Measurements from ENCODE around the gene NRG3. TPM values are rescaled to one million over a fixed set of nuclear protein-coding genes. Genes with fewer than 3 reads are reported as not detected.

NRG3 gene
- total RNA-seq, 1 donor from 2014 or later, result 10.7 TPM

- peak in 1 of 2 donors; percentile 78 for DNase-seq (ENCODE audit: low read depth in 2 of 2)
These were observed 516.1 kb downstream of the NRG3 start for GRCh38 chr10:82390866-82391658.

- DNase-seq (ENCODE audit: low read depth in 2 of 2), result no peak
These were observed 517.0 kb downstream of the NRG3 start for GRCh38 chr10:82391971-82392370.

DNA sequence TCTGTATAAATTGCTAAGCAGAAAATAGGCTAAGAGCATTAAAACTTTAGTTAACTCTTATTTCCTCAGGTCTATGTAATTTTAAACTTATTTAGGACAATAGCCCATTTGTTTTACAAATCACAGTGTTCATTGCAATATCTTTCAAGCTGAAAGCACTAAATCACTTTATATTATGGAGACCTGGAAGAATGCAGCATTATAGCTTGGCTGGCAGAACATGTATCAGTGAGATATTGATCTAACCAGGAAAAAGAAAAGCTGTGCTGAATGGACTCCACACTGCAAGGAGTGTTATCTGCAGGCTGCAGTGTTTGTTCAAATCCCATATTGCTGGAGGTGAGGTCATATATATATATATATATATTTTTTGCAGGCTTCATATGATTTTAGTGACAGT is 517.5 kb downstream of the NRG3 start:
- DNase-seq (ENCODE audit: low read depth in 2 of 2), result peak in 1 of 2 donors; percentile 12

DNA sequence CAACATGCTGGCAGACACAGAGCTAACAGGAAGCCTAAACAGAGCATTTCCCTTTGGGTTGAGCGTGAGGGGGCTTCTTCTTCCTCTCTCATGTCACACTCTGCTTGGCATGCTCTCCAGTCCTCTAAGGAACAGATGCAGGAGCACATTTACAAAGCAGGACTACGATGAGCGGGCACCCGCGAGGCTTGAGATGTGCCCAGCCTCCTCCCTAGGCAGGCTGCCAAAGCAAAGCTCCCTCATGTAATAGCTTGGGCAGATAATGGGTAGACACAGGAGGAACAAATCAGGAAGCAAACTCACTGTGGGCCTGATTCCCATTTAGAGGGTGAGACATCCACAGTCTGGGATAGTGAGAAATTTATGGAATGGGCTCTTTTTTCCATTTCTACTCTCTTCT is 519.1 kb downstream of the NRG3 start:
- peak in 1 of 2 donors; percentile 15 for DNase-seq (ENCODE audit: low read depth in 2 of 2)

GRCh38 chr10:82394987-82395386 is 520.0 kb downstream of the NRG3 start:
- no peak for DNase-seq (ENCODE audit: low read depth in 2 of 2)

DNA sequence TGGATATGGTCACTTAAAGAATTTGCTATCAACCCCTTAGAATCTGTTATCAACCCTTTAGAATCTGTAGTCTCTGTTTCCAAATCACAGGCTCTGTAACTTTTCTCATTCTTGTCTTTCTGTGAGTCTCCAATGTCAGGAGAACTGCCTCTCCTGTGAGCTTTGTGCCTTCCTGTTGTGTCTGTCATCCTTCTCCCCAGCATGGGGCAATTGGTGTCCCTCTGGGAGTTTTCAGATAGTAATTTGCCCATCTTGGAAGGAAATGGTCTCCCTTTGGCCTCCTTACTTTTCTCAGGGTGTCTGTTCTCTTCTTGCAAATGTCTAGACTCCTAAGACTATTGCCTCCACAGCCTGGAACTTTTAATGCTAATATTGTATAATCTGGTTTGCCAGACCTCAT is 521.9 kb downstream of the NRG3 start:
- DNase-seq (ENCODE audit: low read depth in 2 of 2), result no peak

DNA sequence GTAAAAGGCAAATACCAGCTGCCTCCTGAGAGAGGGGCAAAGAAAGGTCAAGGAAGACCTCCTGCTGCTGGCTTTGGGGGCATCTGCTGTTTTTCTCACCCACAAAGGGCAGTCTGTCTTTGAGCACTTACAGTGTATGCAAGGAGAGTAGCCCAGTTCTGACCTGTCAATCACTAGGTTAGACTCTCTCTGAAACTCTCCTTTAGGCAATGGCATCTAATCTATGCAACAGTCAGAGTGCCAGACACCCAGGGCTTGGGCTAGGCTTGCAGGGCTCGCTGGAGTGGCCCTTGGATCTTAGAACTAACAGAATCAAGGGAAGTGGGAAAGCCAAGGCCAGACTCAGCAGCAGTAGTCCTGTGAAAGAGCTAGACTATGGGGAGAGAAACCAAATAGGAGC is 522.9 kb downstream of the NRG3 start:
- no peak for DNase-seq (ENCODE audit: low read depth in 2 of 2)

GRCh38 chr10:82399850-82400249 is 524.9 kb downstream of the NRG3 start:
- DNase-seq (ENCODE audit: low read depth in 2 of 2), result no peak

- DNase-seq (ENCODE audit: low read depth in 2 of 2), result no peak
These were observed 525.8 kb downstream of the NRG3 start for GRCh38 chr10:82400841-82401240.

DNA sequence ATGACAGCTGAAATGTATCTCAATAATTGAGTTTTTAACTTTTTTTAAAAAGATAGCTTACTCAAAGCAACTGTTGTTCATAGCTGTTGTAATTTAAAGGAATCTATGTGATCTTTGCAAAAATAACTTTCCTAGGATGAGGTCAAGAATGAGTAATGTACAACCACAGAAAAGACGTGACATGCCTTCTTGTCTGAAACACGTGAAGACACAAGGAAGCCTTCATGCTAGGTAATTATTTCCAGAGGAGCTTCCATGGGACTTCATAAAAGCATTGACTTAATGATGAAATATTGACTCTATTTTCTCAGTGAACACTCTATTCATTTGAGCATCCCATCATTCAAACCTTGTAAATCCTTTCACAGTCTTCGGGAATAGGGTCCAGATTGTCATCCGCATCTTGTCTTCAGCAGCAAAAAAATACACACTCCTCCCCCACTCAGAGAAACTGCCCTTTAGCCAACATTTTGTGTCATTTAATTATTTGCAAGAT is 528.0 kb downstream of the NRG3 start:
- no peak for DNase-seq (ENCODE audit: low read depth in 2 of 2)

- no peak for DNase-seq (ENCODE audit: low read depth in 2 of 2)
These were observed 534.7 kb downstream of the NRG3 start for GRCh38 chr10:82409671-82410070.

DNA sequence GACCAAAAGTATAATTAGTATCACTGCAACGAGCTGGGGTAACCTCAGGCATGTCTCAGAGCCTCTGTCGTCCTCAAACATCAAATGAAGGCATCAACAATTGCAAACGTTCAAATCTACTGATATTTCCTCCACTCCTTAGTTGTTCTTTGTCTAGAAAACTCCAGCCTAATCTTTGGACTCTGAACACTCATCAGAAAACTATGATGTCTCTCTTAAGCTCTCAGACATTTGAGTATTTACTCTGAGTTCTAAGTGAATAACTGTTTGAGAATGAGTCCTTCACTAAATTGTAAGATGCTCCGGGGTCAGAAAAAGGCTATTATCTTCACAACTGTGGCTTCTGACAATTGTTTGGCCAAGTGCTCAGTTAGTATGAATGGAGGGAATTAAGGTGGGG is 536.4 kb downstream of the NRG3 start:
- DNase-seq (ENCODE audit: low read depth in 2 of 2), result no peak

DNA sequence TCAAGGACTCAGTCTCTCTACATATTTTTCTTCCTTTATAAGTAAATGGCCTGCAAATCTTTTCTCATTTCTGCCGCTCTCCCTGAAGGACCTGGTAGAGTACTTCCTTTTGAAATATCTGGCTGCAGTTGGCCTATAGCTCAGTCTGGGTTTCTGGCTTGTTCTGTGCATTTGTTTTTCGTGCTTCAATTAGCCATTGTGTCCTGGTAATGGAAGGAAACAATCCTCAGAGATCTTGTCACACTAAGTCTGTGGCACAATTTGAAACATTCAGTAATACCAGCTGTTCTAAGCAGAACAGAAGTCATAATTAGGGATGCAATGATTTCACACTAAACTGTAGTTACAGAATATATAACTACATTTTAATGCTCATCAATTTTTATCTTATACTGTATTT is 545.0 kb downstream of the NRG3 start:
- no peak for DNase-seq (ENCODE audit: low read depth in 2 of 2)

DNA sequence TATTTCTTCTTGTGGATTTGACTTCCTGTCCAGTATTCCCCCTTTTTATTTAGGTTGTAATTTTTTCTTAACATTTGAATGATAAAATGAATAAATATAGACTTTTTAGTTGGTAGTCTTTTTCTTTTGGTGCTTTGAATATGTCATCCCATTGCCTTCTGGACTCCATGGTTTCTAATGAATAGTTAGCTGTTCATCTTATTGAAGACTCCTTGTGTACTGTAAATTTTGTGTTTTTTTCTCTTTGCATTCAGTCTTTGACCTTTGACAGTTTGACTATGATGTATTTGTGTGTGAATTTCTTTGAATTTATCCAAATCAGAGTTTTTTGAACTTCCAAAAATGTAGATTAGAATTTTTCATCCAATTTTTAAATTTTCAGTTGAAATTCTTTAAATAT is 554.3 kb downstream of the NRG3 start:
- no peak for DNase-seq (ENCODE audit: low read depth in 2 of 2)

DNA sequence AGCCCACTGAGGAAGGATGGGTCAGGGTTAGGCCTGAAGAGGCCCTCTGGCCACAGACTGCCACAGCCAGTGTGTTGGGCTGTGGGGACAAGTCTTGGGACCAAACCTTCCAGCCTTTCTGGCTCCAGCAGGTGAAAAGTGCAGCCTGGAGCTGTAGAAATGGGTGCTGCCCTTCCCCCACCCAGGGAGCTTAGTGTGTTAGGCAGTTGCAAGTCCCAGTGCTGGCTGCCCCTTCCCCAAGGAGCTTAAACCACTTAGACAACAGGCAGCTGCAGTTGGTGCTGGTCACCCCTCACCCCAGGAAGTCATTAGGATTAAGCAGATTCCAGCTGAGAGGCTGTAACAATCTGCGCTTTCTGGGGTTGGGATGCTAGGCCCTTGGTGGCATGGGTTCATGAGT is 563.3 kb downstream of the NRG3 start:
- DNase-seq (ENCODE audit: low read depth in 2 of 2), result no peak

- peak in 1 of 2 donors; percentile 12 for DNase-seq (ENCODE audit: low read depth in 2 of 2)
These were observed 565.8 kb downstream of the NRG3 start for GRCh38 chr10:82440775-82441174.

DNA sequence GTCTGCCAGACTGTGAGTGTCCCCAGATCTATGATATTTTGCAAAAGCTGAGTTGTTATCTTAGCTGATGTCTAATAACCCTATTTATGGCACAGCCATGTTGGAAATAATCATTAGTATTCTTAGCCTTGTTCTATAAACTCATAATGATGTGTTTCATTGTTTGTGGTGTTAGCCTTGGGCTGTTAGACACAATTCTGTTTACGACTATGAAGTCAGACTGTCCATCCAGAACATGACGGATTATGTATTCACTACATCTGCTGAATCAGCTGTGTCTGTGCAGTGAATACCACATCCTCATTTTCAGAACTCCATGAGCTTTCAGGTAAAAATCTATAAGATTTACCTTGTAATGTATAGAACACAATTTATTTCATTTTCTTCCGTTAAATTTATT is 577.1 kb downstream of the NRG3 start:
- no peak for DNase-seq (ENCODE audit: low read depth in 2 of 2)

DNA sequence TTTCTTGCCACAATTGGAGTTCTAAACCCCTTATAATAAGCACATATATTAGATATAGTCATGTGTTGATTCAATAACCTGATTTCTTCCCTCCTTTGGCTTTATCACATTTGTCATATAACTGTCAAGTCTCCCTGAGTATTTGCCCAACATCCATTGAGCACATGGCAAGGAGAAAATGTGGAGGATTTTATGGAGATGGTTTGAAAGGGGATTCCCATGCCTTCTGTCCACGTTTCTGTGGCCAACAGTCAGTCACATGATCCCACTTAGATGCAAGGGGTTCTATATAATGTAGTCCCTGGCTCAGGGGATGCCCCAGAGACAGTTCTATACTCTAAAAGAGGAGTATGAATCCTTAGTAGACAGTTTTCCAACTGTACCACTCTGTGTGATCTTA is 577.7 kb downstream of the NRG3 start:
- DNase-seq (ENCODE audit: low read depth in 2 of 2), result no peak

DNA sequence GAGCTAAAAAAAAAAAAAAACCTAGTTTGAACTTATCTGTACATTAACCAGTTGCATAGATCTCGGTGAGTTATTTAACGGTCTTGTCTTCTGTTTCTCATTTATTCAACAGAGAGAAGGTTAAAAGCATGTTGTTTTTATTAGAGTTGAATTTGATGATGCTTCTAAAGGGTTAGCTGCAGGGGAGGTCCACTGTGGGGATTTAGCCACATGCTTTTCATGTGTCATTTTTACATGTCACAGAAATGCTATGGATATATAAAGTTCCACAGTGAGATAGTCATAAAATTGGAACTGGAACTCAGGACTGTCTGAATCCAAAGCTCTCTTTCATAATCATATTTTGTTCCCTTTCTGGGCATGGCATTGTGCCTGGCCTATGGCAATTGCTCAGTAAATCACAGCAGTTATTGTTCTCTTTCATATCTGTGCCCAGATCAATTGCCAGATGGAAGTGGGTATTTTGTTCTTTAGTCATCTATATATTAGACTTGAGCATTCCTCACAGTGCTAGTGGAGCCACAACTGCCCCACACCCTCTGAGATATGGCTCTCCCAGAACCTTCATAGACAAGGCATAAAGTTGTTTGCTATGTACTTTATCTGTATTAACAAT is 578.8 kb downstream of the NRG3 start:
- no peak for DNase-seq (ENCODE audit: low read depth in 2 of 2)

GRCh38 chr10:82462910-82463551 is 588.0 kb downstream of the NRG3 start:
- no peak for DNase-seq (ENCODE audit: low read depth in 2 of 2)

DNA sequence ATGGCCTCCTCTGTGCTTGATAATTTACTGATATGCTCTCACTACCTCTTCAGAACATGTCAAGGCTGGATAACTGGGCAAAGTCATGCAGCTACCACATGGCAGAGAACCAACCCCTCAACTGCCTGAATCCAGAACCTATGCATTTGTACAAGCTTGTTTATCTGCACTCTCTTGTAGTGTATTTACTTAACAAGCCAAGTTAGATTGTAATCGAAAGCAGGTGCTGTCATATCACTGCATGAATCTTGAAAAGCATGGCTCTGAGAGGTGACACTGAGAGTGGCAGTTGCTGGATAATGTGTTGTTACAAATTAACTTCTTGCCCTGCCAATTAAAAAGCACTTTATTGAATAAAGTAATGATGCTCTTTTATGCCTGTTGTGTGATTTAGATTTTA is 588.6 kb downstream of the NRG3 start:
- no peak for DNase-seq (ENCODE audit: low read depth in 2 of 2)

- no peak for DNase-seq (ENCODE audit: low read depth in 2 of 2)
These were observed 589.3 kb downstream of the NRG3 start for GRCh38 chr10:82464191-82464818.
